ENCODE results near the gene PRELP.
"Not testable (repeated sequence)": the region's sequence is repeated elsewhere in the genome, so short reads cannot be mapped to it uniquely, and the experiment has no call there.

PRELP gene

DNA sequence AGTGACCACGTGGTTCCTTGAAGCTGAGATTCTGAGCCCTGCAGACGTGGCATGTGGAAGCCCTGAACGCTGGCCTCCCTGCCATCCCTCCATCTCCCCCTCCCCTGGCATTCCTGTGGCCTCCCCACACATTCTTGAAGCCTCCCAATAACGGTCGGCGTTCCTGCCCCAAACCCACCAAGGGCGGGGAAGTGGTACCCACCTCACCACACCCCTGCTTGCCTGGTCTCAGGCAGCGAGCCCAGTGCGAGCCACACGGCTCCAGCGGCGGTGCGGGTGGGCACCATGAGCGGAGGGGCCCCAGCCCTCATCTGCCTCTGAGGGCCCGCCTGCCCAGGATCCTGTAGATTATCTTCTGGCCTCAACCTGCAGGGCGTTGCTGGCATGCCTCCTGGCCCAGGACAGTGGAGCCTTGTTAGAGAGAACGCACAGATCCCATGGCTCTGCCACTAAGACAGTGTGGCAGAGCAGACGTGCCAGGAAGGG, 20.6 kb upstream of the PRELP start:
- no peak for DNase-seq

DNA sequence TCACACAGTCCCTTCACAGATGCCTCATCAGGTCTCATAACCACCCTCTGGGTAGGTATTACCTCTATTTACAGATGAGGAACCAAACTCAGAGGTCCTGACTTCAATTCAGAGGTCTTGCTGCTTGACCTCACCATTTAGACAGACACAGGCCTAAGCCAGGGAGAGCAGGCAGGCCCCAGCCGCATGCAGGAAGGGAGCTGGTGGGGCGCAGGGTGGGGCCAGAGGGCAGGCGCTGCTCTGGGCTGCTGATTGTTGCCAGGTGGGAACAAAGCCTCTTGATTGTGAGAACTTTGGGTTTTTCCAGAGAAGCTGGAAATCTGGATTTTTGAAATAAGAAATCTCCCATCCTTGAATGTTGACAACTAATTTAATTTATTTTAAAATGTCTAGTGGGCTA, 19.9 kb upstream of the PRELP start:
- no peak for DNase-seq

DNA sequence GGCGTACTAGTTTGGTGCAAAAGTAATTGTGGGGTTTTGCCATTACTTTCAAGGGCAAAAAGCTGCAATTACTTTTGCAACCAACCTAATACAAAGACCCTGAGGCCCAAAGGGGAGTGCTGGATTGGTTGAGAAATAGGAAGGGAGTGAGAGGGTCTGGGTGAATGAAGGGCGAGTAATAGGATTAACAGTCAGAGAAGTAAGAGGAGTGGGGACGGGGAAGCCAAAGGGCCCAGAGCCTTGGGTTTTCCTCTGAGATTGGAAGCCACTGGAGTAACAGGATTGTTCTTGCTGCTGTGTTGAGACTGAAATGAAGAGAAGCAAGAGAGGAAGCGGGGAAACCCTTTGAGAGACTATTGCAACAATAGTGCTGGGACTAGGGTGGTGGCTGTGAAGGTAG, 19.0 kb upstream of the PRELP start:
- no peak for DNase-seq

DNA sequence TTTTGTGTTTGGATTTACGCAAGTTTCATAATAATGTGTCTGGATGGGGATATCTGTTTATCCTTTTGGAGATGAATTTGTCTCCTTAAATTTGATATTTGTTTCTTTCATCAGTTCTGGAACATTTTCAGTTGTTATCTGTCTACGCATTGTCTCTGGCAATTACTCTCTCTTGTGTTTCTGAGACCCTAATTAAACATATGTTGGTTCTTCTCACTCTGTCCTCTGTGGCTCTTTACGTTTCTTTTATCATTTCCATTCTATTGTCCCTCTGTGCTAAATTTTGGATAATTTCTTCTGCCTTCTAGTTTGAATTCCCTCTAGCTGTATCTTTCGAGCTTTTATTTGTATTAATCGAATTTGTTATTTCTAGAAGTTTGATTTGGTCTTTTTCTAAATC, 17.5 kb upstream of the PRELP start:
- DNase-seq, result no peak

DNA sequence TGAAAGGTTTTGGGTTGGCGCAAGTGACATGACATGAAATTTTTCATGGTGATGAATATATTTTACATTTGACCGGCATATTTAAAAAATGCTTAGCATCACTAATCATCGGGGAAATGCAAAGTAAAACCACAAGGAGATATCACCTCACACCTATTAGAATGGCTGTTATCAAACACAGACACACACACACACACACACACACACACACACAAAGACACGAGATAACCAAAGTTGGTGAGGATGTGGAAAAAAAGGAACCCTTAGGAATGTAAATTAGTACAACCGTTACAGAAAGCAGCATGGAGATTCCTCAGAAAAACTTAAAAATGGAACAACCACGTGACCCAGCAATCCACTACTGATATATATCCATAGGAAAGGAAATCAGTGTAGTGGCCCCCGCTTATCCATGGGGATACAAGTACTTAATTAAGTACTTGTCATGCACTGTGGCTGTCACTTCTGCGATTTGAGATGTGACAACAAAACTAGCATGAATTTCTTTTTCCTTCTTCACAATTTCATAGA, 15.9 kb upstream of the PRELP start:
- DNase-seq, result no peak

DNA sequence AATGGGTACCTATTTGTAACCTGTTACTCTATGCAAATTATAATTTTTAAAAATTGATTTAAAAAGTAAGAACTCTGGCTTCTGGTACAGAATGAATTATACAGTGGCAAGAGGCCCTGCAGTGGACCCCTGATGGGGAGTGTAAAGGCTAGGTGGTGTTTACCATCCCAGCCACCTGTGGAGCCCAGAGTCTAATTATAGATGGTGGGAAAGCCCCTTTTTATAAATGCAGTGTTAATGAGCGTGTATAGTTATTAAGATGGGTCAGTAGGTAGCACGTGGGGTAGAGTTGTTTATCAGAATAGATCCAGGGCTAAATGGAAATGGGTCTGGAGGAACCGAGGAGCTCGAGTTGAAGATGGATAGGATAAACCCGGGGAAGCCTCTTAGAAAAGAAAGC, 13.9 kb upstream of the PRELP start:
- no peak for DNase-seq

DNA sequence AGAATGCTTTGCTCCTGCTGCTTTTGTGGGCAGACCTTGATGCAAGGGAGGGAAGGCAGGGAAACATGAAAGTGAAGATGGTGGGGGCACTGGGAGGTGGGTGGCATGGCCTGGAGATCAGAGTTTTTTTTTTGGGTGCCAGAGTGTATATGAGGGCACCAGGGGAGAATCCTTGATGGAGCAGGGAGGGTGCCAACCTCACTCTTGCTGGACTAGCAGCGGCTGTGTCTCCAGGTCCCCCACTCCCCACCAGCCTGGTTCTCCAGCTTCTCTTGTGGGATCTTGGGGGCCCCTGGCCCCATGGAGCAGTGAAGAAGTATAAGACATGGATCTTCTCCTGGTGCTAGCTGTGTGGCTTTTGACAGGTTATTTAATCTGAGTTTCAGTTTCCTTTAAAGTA, 13.5 kb upstream of the PRELP start:
- no peak for DNase-seq

- no peak for DNase-seq
Measured at GRCh38 chr1:203462878-203463277, 12.7 kb upstream of the PRELP start.

DNA sequence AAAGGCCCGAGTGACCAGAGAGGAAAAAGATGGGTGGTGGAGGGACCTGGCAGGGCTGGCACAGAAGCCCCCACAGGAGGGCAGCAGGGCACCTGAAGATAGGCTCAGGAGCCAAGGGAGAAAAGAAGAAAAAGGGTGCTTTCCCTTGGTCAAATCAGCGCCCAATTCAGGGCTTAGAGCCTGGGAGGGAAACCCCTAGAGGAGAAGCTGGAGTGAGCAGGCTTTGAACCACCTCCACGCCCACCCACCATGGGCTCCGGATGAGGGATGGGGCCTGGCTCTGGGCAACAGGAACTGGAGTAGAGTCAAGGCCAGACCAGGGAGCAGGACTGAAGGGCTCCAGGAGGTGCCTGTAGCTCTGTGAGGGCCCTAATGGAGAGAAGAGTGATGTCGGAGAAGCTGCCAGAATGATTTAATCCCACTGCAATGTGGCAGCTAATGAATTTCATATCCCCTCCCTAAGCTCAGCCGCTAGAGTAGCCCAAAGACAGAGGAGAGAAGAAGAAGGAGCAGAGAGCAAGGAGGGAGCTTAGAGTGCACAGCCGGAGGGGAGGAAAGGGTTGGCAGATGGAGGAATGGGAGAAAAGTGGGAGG, 12.0 kb upstream of the PRELP start:
- no peak for DNase-seq

GRCh38 chr1:203464226-203464625, 11.4 kb upstream of the PRELP start:
- no peak for DNase-seq

DNA sequence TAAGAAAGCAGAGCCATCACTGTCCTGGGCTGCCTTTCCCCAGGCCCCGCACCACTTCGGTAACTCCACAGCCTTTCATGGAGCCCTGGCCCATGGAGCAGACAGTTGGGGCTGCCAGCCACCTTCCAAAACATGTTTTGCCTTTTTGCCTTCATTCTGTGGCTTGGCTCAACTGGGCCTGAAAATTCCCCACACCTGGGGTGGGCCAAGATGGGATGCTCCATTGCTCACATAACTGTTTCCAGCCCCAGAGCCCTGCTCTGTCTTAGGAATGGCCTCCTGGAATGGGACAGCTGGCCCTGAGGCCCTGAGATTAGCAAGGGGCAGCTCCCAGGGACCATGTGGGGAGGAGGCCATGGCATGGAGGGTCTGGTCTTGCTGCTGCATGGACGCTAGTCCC, 10.9 kb upstream of the PRELP start:
- no peak for DNase-seq

DNA sequence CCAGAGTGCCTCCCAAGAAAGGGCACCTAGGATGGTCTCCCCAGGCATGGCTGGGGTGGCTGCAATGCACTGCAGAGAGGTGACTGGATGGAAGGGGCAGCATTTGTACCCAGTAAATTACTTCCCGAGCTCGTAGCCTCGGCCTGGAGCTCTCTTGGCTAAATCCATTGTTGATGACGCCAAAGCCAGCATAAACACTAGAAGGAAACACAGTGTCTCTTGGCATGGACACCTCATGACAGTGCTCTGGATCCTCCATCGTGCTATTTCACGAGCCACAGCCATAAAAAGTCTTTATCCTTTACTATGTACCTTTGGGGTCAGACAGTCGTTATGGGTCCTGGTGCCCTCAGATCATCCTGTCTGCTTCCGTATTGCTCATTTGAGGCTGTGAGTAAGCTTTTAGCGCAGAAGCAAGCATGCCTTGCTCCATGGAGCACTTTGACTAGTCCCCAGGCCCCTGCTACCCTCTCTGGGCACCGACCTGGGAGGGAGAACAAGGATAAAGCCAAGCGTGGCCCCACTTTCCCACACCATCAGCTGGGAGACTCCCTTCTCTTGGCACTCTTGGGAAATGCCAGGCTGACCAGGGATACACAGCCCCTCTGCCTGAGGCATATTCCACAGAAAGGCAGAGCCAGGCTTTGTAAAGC, 10.3 kb upstream of the PRELP start:
- DNase-seq, result no peak

- no peak for DNase-seq
Measured at GRCh38 chr1:203465948-203466347, 9.7 kb upstream of the PRELP start.

DNA sequence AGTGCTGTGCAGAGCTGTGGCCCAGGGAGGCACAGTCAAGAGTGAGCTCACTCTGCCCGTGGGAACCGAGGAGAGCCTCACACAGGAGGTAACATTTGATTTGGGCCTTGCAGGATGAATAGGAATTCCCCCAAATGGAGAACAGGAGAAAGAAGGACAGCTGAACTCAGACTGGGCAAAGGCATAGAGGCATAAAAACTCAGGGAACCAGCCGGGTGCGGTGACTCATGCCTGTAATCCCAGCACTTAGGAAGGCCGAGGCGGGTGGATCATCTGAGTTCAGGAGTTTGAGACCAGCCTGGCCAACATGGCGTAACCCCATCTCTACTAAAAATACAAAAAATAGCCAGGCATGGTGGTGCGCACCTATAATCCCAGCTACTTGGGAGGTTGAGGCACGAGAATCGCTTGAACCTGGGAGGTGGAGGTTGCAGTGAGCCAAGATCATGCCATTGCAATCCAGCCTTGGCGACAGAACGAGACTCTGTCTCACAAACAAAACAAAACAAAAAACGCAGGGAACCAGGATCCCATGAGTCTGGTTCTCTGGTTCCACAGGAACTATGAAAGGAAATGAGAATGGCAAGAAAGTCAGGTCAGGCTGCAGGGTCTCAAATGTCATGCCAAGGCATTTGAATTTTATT, 8.6 kb upstream of the PRELP start:
- not testable (repeated sequence) for DNase-seq

GRCh38 chr1:203467550-203467921, 8.1 kb upstream of the PRELP start:
- no peak for DNase-seq

DNA sequence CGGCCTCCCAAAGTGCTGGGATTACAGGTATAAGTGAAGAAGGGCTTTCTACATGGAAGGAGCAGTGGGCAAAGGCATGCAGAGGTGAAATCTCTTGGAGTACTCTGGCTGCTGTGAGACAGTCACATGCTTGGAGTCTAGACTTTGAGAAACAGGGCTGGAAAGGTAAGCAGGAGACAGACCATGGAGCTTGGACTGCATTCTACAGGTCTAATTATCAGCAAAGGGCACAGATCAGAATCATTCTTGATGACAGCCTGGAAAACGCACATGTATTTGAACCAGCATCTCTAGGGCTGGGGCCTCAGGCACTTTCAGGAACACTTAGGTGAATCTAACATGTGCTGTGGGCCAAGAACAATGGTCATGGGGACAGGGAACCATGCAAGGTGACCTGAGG, 7.3 kb upstream of the PRELP start:
- no peak for DNase-seq

DNA sequence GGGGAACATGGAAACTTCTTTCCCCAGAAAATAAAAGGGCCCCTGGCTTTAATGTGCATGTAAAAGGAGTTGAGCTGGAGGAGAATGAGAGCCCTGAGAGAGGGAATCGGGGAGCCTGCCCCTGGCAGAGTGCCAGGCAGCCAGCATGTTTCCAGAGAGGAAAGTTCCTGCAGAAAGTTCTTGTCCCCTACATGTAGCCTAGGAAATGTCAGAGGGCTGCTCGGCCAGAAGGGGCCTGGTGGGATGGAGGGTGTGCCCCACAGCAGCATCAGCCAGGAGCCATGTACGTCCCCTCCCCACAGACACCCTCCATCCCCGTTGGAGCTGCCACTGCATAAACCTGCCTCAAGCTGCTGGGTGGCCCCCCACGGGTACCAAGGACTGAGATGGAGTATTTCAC, 5.4 kb upstream of the PRELP start:
- DNase-seq, result no peak

DNA sequence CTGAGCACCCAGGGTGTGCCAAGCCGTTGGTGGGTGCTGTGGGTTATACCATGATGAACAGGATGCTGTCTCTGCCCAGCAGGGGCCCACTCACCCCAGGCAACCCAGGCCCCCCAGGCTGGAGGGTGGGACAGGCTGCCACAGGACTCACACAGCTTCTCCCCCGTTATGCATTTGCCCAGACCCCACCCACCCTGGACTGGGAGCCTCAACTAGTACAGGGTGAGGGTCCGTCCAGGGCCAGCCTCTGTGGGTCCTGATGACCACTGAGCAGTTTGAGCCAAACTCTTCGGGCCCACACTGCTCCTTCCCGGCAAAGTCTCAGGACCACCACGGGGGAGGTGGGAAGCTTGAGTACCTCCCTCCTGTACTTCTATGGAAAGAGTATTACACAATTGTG, 3.8 kb upstream of the PRELP start:
- no peak for DNase-seq

DNA sequence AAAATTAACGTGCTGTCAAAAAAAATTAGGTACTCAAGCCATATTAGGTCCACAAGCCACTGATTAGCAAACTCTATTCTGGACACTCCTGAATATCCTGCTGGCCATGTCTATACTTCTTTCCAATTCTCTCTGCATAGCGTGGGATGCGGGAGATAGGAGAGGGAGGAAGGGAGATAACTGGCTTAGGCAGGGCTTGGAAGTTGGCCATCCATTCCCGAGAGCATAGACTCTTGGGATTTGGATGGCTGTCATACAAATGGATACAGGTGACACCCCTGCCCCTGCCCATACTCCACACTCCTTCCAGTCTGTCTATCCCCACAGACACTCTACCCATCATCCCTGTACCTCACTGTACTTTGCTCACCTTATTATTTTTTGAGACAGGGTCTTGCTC, 2.3 kb upstream of the PRELP start:
- DNase-seq, result no peak

DNA sequence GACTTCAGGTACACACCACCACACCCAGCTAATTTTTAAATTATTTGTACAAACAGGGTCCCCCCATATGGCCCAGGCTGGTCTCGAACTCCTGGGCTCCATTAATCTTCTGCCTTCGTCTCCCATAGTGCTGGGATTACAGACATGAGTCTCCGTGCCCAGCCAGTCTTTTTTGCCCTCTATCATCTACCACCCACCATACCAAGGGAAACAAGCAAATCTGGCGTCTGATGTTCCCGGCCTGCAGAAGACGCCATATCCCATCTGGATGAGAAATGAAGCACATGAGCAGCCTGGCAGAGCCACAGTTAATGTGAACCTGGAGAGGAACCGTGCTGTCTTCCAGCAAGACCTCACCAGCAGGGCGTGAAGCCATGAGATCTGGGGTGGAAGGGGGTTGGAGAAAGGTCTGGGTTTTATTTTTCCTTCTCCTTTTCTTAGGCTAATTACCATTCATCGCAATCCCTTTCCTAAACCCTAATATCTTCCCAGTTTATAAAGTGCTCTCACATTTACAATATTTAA, 1.8 kb upstream of the PRELP start:
- no peak for DNase-seq

GRCh38 chr1:203476216-203476814, 709 bp downstream of the PRELP start:
- no peak for DNase-seq

- no peak for DNase-seq
Measured at GRCh38 chr1:203477748-203478147, 2.1 kb downstream of the PRELP start.

- DNase-seq, result no peak
Measured at GRCh38 chr1:203478231-203478630, 2.6 kb downstream of the PRELP start.

- DNase-seq, result no peak
Measured at GRCh38 chr1:203478986-203479385, 3.4 kb downstream of the PRELP start.
